ENCODE results near the gene VCAN. TPM values are rescaled to one million over a fixed set of nuclear protein-coding genes. Genes with fewer than 3 reads are reported as not detected.

VCAN gene
- polyA plus RNA-seq, 2 of the 4 experiments (the other 2 are of a cell fraction): 26.0 to 42.0 TPM

DNA sequence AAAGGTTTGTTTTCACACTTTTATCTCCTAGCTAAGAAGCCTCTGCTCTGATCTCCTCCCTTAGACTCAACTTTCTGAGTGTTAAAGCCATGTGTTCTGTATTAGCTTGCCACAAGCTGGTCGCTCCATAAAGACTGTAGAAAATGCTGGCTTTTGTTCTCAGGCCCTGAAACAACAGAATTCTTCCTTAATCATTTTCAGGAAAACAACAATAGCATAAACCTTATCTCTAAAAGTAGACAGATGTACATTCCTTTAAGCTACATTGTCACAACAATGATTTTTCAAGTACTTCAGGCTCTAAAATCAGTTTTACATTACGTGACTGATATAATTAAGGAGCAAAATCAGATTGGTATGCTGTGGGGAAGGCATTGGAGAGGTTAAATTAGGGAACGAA, 41.9 kb downstream of the VCAN start:
- no peak overlapping the region for H3K27ac ChIP-seq
- H3K4me2 ChIP-seq: no peak overlapping the region
- WGBS (ENCODE audit: missing lambda C conversion rate): 56% methylated on average over 3 of the region's 3 CpGs
- TF ChIP-seq HMGXB4 (CRISPR knock-in tag; IDR thresholded peaks at IDR 0.05; ENCODE audit: borderline replicate concordance) (no peak), PHF8 (IDR thresholded peaks at IDR 0.05; ENCODE audit: borderline replicate concordance, low read depth) (no peak), POLR2A (IDR thresholded peaks at IDR 0.05; ENCODE audit: low read length) (no peak)
- no peak overlapping the region for H3K4me3 ChIP-seq
- peaks cover 6% of the 10 kb centered on the region; the same call in 1 of the 3 replicates for H3K4me1 ChIP-seq
- CTCF ChIA-PET: no interaction called here
- DNase-seq (ENCODE audit: low read depth in 1 of 2, low spot score in 1 of 2) (no peak), FAIRE-seq (no peak), ATAC-seq (no peak)
- H3K9me3 ChIP-seq: no peaks in the 10 kb centered on the region
- POLR2A ChIA-PET: no interaction called here

DNA sequence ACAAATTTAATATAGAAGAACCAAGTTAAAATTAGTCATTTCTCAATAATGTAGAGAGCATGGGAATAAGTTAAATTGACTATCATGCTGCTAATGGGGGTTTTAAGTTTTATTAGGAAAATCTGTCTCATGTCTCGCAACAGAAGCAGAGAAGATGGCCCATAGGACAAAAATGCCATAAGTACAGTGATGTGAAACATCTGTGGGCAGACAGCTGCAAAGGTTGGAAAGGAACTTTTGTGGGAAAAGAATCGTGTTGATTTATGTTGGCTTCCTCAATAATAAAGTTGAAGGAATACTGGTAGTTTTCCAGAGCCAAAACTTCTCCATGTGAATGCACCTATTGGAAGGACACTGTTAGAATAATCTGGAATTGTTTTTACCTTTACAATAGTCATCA, 44.8 kb downstream of the VCAN start:
- ChIA-PET POLR2A (no interaction called here), CTCF (no interaction called here)
- TF ChIP-seq CHD4 (IDR thresholded peaks at IDR 0.05; ENCODE audit: borderline replicate concordance): no peak
- TF ChIP-seq, protein P1, sequence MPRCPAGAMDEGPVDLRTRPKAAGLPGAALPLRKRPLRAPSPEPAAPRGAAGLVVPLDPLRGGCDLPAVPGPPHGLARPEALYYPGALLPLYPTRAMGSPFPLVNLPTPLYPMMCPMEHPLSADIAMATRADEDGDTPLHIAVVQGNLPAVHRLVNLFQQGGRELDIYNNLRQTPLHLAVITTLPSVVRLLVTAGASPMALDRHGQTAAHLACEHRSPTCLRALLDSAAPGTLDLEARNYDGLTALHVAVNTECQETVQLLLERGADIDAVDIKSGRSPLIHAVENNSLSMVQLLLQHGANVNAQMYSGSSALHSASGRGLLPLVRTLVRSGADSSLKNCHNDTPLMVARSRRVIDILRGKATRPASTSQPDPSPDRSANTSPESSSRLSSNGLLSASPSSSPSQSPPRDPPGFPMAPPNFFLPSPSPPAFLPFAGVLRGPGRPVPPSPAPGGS (IDR thresholded peaks at IDR 0.05): no peak
- TF ChIP-seq, protein P2, sequence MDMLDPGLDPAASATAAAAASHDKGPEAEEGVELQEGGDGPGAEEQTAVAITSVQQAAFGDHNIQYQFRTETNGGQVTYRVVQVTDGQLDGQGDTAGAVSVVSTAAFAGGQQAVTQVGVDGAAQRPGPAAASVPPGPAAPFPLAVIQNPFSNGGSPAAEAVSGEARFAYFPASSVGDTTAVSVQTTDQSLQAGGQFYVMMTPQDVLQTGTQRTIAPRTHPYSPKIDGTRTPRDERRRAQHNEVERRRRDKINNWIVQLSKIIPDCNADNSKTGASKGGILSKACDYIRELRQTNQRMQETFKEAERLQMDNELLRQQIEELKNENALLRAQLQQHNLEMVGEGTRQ (IDR thresholded peaks at IDR 0.05): no peak
- no peak for TF ChIP-seq NFE2L2 (conservative IDR thresholded peaks at IDR 0.05; ENCODE audit: low read length)
- Histone ChIP-seq H3K27ac (no peak overlapping the region), H3K4me1 (no peaks in the 10 kb centered on the region), H3K4me3 (no peak overlapping the region), H3K9me3 (no peaks in the 10 kb centered on the region), H3K4me2 (no peak overlapping the region)
- ATAC-seq (no peak), FAIRE-seq (no peak), DNase-seq (ENCODE audit: low read depth in 1 of 2, low spot score in 1 of 2) (no peak)
- WGBS (ENCODE audit: missing lambda C conversion rate): 40% methylated on average over 2 of the region's 2 CpGs

- H3K4me2 ChIP-seq: no peak overlapping the region
- H3K9me3 ChIP-seq: no peaks in the 10 kb centered on the region
- DNase-seq (ENCODE audit: low read depth in 1 of 2, low spot score in 1 of 2) (no peak), ATAC-seq (no peak), FAIRE-seq (peak; percentile 73)
- ChIA-PET POLR2A (no interaction called here), CTCF (no interaction called here)
- H3K27ac ChIP-seq: no peak overlapping the region
- TF ChIP-seq, protein P1 (IDR thresholded peaks at IDR 0.05): no peak
- TF ChIP-seq JUNB (IDR thresholded peaks at IDR 0.05) (no peak), MAX (IDR thresholded peaks at IDR 0.05) (no peak), HOXA7 (CRISPR knock-in tag; IDR thresholded peaks at IDR 0.05) (no peak)
- no peaks in the 10 kb centered on the region for H3K4me1 ChIP-seq
- H3K4me3 ChIP-seq: no peak overlapping the region
- WGBS (ENCODE audit: missing lambda C conversion rate): 60% methylated on average over 1 of the region's 1 CpG
These were observed 45.6 kb downstream of the VCAN start for GRCh38 chr5:83517072-83517687.

GRCh38 chr5:83517688-83518085, 46.1 kb downstream of the VCAN start:
- no peaks in the 10 kb centered on the region for H3K4me1 ChIP-seq
- FAIRE-seq (no peak), DNase-seq (ENCODE audit: low read depth in 1 of 2, low spot score in 1 of 2) (no peak), ATAC-seq (no peak)
- ChIA-PET CTCF (no interaction called here), POLR2A (no interaction called here)
- TF ChIP-seq TFCP2L1 (CRISPR knock-in tag; IDR thresholded peaks at IDR 0.05) (no peak), JUNB (IDR thresholded peaks at IDR 0.05) (no peak), FOSB (CRISPR knock-in tag; IDR thresholded peaks at IDR 0.05) (no peak), SMC3 (IDR thresholded peaks at IDR 0.05) (no peak)
- no peak overlapping the region for H3K4me3 ChIP-seq
- no peak overlapping the region for H3K27ac ChIP-seq
- 33% methylated on average over 1 of the region's 1 CpG for WGBS (ENCODE audit: missing lambda C conversion rate)
- no peaks in the 10 kb centered on the region for H3K9me3 ChIP-seq
- H3K4me2 ChIP-seq: no peak overlapping the region
